Liver (tissue), 2 donors: Measurements from ENCODE around the gene FNTB.

Experiments used
- CTCF ChIP-seq: fragments of 150-350 bp; IDR thresholded peaks from 2 replicates; pipeline ENCODE4 v1.5.1; 2017; ENCODE audit warnings: improper control_type of control experiment, low read depth, low read length; ENCODE audit not compliant: missing input control
- REST ChIP-seq: IDR thresholded peaks from 2 replicates; pipeline ENCODE4 v1.6.1; 2016; ENCODE audit warnings: antibody characterized with exemption, mild to moderate bottlenecking
- donor health status: healthy.

GRCh38 chr14:65032319-65032718 lies 45.6 kb downstream of the FNTB start:
- TF ChIP-seq CTCF (no peak), REST (no peak)
